Measurements from ENCODE around the gene SLC26A4. TPM values are rescaled to one million over a fixed set of nuclear protein-coding genes. Genes with fewer than 3 reads are reported as not detected.

SLC26A4 gene
- total RNA-seq, 1 donor from 2014 or later = 0.46 TPM

DNA sequence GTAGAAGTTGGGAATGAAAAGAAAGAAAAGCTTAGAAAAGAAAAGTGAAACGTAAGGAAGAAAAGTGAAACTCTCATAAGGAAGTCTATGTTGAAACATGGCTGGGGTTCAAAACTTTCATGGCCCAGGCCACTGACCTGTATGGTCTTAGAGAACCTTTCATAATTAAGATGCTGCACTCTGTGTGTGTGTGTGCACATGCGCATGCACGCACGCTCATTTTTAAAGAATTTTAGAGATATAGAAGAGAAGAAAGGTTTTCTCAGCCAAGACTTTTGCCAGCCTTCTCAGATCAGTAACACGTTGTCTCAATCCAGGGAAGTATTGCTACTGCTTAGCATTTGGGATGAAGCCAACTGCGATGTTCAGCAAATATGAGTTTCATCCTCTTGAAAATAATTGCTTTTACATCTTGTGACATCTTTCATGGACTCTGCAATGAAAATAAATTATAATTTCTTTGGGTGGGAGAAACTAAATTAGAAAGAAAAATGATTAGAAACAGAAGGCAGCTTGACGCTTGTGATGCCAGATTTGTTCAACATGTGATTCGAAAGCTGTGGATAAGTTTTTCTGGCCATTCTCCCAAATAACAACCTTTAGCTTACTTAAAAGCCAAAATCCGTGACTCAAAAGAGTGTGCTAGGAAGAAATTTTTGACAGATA lies 16.2 kb upstream of the SLC26A4 start:
- ATAC-seq (ENCODE audit: poor library complexity) = peak; percentile 46
- DNase-seq = no peak
- intact Hi-C loops (cut with DNase I) = no loop called here

DNA sequence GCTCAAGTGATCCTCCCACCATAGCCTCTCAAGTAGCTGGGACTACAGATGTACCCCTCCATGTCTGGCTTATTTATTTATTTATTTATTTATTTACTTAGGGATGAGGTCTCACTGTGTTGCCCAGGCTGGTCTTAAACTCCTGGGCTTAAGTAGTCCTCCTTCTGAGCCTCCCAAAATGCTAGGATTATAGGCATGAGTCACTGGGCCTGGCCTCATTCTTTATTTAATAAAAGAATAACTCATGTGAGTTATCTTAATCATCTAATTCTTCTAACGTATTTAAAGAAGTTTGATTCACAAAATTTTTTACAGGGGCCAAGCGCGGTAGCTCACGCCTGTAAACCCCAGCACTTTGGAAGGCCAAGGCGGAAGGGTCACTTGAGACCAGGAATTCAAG lies 8.0 kb upstream of the SLC26A4 start:
- ATAC-seq (ENCODE audit: poor library complexity) (no peak), DNase-seq (no peak)
- intact Hi-C loops (cut with DNase I) = no loop called here

DNA sequence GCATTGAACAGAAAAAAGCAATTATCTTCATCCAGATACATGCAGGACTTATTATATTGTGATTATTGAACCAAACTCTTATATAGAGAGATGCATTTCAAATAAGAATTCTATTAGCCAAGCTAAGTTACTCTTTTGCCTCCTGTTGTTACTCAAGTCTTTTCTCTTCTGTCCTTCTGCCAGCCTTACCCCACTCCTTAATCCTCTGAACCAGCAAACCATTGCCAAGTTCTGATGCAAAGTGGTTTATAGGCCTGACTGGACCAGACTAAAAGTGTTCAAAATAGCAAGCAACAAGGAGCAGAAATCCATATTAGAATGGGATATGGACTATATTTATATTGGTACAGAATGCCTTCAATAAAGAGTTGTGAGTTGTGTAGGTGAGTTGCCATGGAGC lies 2.2 kb upstream of the SLC26A4 start:
- intact Hi-C loops (cut with DNase I) = no loop called here
- DNase-seq (no peak), ATAC-seq (ENCODE audit: poor library complexity) (no peak)

DNA sequence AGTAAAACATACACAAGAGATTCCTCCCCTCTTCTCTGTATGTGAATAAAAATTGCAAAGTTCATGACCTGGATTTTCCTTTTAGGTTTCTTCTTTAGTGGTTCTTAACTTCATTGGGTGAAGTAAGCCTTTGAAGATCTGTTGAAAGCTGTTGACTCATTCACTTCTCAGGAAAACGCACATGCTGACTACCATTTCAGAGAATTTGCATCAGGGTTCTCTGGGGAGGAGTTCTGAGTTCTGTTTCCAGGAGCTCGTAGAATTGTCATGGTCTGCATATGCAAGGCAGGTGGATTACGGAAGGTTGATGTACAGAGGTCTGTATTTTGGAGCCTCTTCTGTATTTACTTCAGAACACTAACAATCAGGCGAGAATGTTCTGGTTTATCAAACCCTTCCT lies 962 bp upstream of the SLC26A4 start:
- DNase-seq = no peak
- ATAC-seq (ENCODE audit: poor library complexity) = no peak

DNA sequence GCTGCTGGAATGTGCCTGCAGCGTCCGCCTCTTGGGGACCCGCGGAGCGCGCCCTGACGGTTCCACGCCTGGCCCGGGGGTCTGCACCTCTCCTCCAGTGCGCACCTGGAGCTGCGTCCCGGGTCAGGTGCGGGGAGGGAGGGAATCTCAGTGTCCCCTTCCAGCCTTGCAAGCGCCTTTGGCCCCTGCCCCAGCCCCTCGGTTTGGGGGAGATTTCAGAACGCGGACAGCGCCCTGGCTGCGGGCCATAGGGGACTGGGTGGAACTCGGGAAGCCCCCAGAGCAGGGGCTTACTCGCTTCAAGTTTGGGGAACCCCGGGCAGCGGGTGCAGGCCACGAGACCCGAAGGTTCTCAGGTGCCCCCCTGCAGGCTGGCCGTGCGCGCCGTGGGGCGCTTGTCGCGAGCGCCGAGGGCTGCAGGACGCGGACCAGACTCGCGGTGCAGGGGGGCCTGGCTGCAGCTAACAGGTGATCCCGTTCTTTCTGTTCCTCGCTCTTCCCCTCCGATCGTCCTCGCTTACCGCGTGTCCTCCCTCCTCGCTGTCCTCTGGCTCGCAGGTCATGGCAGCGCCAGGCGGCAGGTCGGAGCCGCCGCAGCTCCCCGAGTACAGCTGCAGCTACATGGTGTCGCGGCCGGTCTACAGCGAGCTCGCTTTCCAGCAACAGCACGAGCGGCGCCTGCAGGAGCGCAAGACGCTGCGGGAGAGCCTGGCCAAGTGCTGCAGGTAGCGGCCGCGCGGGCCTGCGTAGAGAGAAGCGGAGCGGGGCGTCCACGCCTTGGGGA lies 645 bp downstream of the SLC26A4 start:
- peak; percentile 67 for DNase-seq
- ATAC-seq (ENCODE audit: poor library complexity) = peak; percentile 90
- intact Hi-C loops (cut with DNase I) = no loop called here

More for the DNA sequence above, 962 bp upstream of the SLC26A4 start:
- intact Hi-C loops (cut with DNase I) = no loop called here

DNA sequence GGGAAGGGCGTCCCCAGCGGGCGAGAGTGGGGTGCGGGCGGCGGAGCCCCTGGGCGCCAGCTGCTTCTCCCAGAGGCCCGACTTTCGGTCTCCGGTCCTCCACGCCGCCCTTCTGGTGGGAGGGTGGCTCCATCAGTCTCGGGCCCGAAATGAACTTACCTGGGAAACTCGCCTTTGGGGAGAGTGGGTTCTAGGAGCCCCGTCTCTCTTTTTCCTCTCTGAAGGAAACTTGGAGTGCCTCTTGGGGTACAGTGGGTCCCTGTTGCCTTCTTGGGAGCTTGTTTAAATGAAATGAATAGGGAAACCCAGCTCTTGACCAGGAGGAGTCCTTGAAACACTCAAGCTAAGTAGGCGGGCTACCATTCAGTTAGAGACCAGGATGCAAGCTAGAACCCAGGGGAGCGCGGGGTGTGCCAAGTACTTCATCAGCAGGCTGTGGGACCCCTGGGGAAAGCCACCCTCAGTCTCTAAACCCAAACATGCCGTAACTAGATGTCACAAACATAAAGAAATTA lies 1.3 kb downstream of the SLC26A4 start:
- intact Hi-C loops (cut with DNase I) = no loop called here
- ATAC-seq (ENCODE audit: poor library complexity) (no peak), DNase-seq (no peak)

DNA sequence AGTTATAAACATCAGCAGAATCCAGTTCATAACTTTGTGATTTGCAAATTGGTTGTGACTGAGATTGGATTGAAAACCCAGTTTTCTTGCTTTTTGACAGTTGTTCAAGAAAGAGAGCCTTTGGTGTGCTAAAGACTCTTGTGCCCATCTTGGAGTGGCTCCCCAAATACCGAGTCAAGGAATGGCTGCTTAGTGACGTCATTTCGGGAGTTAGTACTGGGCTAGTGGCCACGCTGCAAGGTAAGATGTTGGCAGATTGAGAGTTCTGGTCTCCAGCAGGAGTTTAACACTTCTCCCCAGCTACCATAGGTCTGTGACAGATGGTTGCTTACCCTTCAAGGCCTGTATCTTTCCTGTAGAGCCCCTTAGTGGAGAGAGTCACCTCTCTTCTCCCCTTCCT lies 2.6 kb downstream of the SLC26A4 start:
- intact Hi-C loops (cut with DNase I) = no loop called here
- ATAC-seq (ENCODE audit: poor library complexity) (no peak), DNase-seq (no peak)

DNA sequence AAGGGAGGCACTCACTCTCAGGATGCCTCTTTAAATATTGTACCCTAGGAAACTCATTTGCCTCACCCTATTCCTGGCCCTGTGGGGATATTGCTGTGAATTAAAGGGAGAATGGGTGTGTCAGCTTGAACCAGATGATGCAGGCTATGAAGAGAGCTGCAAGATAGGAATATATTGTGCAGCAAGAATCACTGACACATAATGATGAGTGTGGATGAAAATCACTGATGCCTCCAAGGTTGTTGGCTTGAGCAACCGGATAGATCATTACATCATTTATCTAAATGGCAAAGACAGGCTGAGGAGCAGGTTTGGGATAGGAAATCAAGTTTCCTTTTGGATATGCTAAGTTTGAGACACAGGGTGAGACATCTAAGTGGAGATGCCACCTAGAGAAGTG lies 6.2 kb downstream of the SLC26A4 start:
- DNase-seq (no peak), ATAC-seq (ENCODE audit: poor library complexity) (no peak)
- intact Hi-C loops (cut with DNase I) = no loop called here

DNA sequence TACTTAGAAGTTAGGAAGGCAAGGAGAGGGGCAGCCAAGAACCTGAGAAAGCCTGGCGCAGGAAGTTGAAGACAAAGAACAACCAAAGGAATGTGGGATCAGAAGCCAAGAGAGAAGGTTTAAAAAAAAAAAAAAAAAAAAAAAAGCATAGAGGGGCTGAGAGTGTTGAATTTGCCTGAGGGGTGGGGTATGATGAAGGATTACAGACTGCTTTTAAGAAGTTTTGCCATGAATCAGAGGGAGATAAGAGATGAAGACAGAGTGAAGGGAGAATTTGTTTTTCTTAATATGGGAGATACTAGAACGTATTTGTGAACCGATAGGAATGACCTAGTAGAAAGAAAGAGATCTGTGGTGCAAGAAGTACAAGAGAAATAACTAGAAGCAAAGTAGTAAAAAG lies 6.7 kb downstream of the SLC26A4 start:
- DNase-seq (no peak), ATAC-seq (ENCODE audit: poor library complexity) (no peak)
- intact Hi-C loops (cut with DNase I) = no loop called here

DNA sequence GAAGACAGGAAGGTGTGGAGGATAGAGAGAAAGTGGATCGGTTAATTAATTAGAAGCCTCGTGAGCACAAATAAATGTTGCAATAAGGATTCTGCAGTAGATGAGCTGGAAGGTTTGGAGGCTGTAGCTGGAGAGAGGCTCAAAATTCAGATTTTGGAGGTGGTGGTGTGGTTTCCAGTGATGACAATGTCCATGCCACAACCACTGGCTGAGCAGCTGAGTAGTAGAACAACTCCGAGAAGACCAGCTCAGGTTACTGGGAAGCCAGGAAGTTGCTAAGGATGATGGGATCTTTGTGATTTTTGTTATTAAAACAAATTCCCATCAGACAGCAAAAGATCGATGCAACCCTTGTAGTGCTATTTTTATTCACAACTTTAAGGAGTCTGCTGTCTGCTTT lies 7.7 kb downstream of the SLC26A4 start:
- intact Hi-C loops (cut with DNase I) = no loop called here

DNA sequence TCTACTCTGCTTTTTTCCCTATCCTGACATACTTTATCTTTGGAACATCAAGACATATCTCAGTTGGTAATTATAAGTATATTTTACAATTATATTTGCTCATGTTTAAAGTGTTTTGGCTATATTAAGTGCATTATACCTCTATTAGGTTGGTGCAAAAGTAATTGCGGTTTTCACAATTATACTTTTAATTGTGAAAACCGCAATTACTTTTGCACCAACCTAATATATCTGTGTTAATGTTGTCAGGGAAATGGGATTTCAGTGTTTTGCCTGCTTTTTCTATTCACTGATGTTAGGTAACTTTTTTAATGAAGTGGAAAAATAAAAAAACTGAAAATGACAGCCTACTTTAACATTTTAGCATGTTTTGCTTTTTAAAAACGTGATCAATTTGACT lies 11.6 kb downstream of the SLC26A4 start:
- no peak for ATAC-seq (ENCODE audit: poor library complexity)
- no peak for DNase-seq
- intact Hi-C loops (cut with DNase I) = no loop called here

More for the DNA sequence above, 7.7 kb downstream of the SLC26A4 start:
- no peak for ATAC-seq (ENCODE audit: poor library complexity)
- DNase-seq = no peak

DNA sequence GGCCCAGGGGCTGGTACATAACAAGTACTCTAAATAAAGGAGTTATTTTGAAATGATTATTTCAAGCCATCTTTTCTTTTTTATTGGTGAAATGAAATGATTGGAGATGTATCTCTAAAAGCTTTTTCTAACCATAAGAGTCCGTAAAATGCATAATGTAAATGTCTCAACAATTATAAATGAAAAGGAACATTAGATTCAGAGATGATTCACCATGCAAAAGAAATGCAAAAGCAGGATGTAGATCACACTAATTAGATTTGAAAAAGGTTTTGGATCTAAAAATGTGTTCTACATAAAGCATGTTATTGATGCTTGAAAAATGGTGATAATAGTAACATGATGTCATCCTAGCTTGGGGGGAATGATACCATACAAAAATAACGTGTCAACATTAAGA lies 15.6 kb downstream of the SLC26A4 start:
- intact Hi-C loops (cut with DNase I) = no loop called here
- ATAC-seq (ENCODE audit: poor library complexity) (no peak), DNase-seq (no peak)

DNA sequence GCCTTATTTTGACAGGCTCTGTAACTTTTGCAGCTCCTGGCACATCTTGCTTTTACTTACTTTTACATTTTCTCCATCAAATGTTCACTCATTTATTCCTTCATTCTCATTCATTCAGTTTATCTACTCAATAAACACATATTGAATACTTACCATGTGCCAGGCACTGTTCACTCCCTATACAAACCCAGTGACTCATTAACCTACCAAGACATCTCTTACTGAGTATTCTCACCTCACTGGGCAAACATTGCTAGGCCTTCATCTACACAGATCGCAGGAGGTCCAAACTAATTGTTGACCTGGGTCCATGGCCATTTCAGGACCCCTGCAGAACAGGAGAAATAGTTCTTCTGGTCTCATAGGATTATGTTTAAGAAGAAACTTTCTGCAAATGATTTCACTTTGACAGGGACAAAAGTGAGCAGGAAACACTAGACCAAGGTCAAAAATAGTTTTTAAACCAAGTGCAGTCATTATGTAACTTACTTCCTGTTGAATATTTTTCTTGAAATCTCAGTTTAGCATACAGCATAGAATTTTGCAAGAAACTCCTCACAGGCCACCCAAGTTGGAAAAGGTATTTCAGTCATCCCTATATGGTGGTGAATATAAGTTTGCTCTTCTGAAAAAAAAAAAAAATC lies 17.6 kb downstream of the SLC26A4 start:
- ATAC-seq (ENCODE audit: poor library complexity) (no peak), DNase-seq (no peak)
- intact Hi-C loops (cut with DNase I) = no loop called here

DNA sequence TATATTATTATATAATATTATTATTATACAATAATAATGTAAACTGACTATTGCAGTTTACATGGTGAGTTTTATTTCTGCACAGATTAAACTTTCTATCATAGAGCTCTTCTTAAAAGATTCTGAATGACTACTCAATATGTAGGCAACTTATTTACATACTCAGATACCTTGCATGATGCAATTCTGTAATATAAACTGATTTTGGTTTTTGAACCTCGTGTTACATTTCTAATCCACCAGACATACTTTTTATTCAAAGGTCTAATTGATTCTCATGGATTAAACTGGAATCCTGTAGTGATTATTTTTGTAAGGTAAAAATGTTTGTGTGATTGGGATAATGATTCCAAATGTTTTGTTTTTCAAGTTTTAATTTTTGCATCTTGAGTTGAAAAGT lies 19.9 kb downstream of the SLC26A4 start:
- intact Hi-C loops (cut with DNase I) = no loop called here
- no peak for ATAC-seq (ENCODE audit: poor library complexity)
- no peak for DNase-seq

DNA sequence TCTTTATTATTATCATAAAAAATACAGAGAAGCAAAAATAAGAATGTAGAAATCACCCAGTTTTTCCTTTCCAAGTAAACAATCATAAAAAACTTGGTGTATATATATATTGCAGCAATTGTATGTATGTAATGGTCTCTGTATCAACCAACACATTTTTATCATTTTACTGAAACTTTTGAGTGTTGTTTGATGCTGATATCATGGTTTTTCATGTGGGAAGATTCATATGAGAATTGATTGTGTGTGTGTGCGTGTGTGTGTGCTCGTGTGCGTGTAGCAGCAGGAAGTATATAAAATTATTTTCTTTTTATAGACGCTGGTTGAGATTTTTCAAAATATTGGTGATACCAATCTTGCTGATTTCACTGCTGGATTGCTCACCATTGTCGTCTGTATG lies 22.3 kb downstream of the SLC26A4 start:
- DNase-seq (no peak), ATAC-seq (ENCODE audit: poor library complexity) (no peak)
- intact Hi-C loops (cut with DNase I) = no loop called here

DNA sequence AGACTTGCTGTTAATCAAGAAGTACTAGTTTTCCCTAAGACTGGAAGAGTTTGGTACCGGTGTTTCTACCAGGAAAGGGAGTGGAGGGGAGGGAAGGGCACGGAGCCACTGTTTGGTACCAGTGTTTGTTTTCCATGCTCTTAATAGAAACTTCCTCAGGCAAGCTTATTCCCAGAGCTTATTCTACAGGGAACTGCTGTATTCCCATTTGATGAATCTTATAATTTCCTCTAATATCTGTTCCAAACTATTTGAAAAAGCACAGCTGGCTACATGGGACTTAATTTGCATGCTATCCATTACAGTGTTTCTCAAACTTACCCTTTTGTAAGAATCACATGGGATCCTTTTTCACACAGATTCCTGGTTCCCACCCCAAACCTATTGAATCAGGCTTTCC lies 23.7 kb downstream of the SLC26A4 start:
- DNase-seq (no peak), ATAC-seq (ENCODE audit: poor library complexity) (no peak)
- intact Hi-C loops (cut with DNase I) = no loop called here

DNA sequence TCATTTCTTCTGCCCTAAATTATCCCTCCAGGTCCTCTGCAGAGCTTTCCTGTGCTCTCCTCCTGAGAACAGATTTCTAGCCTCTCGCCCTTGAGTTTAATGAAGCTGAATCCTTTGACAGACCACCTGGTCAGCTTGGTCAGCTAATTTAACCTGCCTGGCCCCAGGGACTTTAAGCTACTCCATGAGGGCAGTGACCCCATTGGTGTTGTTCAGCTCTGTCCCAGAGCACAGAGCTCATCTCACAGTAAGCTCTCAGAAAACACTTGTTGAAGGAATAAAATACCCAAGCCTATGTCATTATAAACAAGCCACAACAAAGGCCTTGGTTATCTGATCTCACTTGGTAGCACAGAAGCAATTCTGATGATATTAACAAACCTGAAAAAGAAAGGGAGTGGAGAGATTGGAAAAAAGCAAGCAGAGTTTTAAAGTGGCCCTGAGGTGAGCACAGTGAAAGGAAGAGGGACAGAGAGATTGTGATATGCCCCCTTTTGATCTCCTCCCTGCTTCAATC lies 24.4 kb downstream of the SLC26A4 start:
- intact Hi-C loops (cut with DNase I) = no loop called here
- DNase-seq (no peak), ATAC-seq (ENCODE audit: poor library complexity) (no peak)

DNA sequence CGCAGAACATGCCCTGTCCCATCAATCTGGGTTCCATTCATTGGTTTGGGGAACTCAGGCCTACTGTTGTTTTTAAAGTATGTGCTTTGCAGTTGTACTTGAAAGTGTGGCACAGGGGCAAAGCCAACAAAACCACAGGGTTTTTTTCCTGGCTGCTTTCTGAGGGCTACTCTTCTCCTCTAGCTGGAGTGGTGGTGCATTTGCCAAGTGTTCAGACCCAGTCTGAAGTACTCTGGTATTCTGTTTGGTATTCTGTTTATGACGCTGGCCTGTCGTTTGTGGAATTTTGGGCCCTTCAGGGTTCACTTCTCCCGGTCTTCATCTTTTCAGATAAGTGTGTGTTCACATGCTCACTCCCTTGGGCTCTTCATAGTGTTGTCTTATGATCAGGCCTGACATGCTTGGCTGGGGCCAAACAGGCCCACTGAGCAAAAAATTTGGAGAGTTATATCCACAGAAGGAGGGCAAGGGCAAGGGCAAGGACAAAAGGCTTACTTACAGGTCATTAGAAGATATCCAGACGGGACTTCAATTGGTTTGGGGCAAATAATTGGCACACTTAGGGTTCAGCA lies 26.3 kb downstream of the SLC26A4 start:
- intact Hi-C loops (cut with DNase I) = no loop called here
- DNase-seq = no peak
- no peak for ATAC-seq (ENCODE audit: poor library complexity)

DNA sequence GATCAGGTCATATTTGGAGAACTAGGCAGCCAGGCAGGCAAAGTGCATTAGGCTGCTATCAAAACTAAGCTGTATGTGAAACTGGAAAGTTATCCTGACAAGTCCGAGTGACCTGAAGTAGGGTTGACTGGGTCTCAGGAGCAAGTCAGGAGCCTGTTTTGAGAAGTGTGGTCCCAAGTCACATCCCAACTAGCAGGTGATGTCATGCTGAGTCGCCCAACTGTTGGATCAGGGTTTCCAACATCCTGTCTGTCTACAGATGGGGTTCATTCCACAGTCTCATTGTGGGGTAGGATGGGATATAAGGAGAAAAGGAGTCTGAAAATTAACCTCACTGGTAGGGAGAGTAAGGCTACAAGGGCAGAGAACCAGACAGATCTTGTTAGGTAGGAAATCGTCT lies 27.0 kb downstream of the SLC26A4 start:
- no peak for DNase-seq
- intact Hi-C loops (cut with DNase I) = no loop called here
- ATAC-seq (ENCODE audit: poor library complexity) = no peak

All from Right ventricle myocardium superior (tissue), 1 donor.